Osteoblast (primary cell): Measurements from ENCODE around the gene ABCG1. TPM values are rescaled to one million over a fixed set of nuclear protein-coding genes. Genes with fewer than 3 reads are reported as not detected.

Experiments
- DNase-seq: peaks from one replicate; pipeline ENCODE4 v3.0.0; 2011; ENCODE audit warnings: low spot score, mixed read lengths; ENCODE audit not compliant: insufficient read length; ENCODE audit errors: missing footprints
- H2AFZ ChIP-seq: 2 replicates; pipeline ENCODE4 v1.6.0; 2011; ENCODE audit warnings: mild to moderate bottlenecking, low read length
- H3K27ac ChIP-seq: 2 replicates; pipeline ENCODE4 v1.5.1; 2011; ENCODE audit warnings: mild to moderate bottlenecking, low read depth, low read length, moderate library complexity
- H3K27me3 ChIP-seq: 2 replicates; pipeline ENCODE4 v1.6.0; 2012; ENCODE audit warnings: mild to moderate bottlenecking, control low read depth, inconsistent platforms, low read length, moderate library complexity; ENCODE audit not compliant: insufficient read depth
- H3K36me3 ChIP-seq: 2 replicates; pipeline ENCODE4 v1.5.1; 2011; ENCODE audit warnings: mild to moderate bottlenecking, low read length, control low read depth, moderate library complexity; ENCODE audit not compliant: insufficient read depth
- H3K4me1 ChIP-seq: 2 replicates; pipeline ENCODE4 v1.5.1; 2011; ENCODE audit warnings: mild to moderate bottlenecking, low read length, control low read depth, moderate library complexity; ENCODE audit not compliant: insufficient read depth
- H3K4me2 ChIP-seq: 2 replicates; pipeline ENCODE4 v1.6.0; 2011; ENCODE audit warnings: mild to moderate bottlenecking, low read length; ENCODE audit not compliant: insufficient read depth
- H3K4me3 ChIP-seq: fragments of 200-600 bp; sonication (generic); 3 replicates; pipeline ENCODE4 v1.5.1; 2012; ENCODE audit warnings: mild to moderate bottlenecking, low read length, inconsistent platforms; ENCODE audit not compliant: insufficient read depth
- H3K79me2 ChIP-seq: 2 replicates; pipeline ENCODE4 v1.6.0; 2012; ENCODE audit warnings: mild to moderate bottlenecking, low read length, control low read depth, inconsistent platforms; ENCODE audit not compliant: insufficient read depth
- H3K9me3 ChIP-seq: 2 replicates; pipeline ENCODE4 v1.5.1; 2011; ENCODE audit warnings: low read depth, low read length, control low read depth
- H4K20me1 ChIP-seq: 2 replicates; pipeline ENCODE4 v1.6.0; 2012; ENCODE audit warnings: mild to moderate bottlenecking, low read length, control low read depth; ENCODE audit not compliant: insufficient read depth
- total RNA-seq: library from RNA; depleted of rRNA; stranded (reverse); fragments of >200 nt; gene quantifications from 2 replicates; pipeline ENCODE4 v1.2.3, GENCODE V29; 2012
- TF ChIP-seq, protein P1 (sequence below): IDR thresholded peaks from 2 replicates; pipeline ENCODE4 v1.5.1; 2011; ENCODE audit warnings: mild to moderate bottlenecking, low read depth, low read length, moderate library complexity; ENCODE audit errors: extremely low read depth

The ABCG1 gene
- total RNA-seq, 1 donor: 0.72 TPM

DNA sequence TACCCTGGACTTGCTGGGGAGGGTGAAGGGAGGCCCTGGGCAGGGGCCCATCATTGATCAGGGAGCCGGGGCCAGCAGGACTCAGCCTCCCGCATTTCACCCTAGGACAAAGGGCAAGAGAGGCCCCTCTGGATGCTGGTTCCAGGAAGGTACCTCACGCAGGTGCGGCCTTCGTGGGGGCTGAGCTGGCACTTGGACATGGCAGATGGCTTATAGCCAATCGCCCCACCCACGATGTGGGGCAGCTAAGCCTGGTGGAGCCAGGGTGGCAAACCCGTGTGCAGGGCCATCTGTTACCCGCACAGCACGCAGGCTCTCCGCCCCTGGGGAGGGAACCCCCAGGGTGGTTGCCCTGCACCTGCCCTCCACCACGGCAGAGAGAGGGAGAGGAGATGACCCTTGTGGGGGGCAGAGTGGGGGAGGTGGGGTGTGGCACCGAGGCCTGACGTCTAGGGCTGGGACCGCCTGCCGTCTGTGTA lies 93.7 kb downstream of the ABCG1 start:
- no peaks in the 10 kb centered on the region for H4K20me1 ChIP-seq
- H3K79me2 ChIP-seq: no peaks in the 10 kb centered on the region
- no peaks in the 10 kb centered on the region for H3K27me3 ChIP-seq
- H3K36me3 ChIP-seq: no peaks in the 10 kb centered on the region
- no peak overlapping the region for H3K4me2 ChIP-seq
- no peaks in the 10 kb centered on the region for H3K9me3 ChIP-seq
- H2AFZ ChIP-seq: no peak overlapping the region
- DNase-seq: peak; percentile 23
- H3K4me3 ChIP-seq: no peak overlapping the region
- H3K4me1 ChIP-seq: no peaks in the 10 kb centered on the region
- TF ChIP-seq, protein P1, sequence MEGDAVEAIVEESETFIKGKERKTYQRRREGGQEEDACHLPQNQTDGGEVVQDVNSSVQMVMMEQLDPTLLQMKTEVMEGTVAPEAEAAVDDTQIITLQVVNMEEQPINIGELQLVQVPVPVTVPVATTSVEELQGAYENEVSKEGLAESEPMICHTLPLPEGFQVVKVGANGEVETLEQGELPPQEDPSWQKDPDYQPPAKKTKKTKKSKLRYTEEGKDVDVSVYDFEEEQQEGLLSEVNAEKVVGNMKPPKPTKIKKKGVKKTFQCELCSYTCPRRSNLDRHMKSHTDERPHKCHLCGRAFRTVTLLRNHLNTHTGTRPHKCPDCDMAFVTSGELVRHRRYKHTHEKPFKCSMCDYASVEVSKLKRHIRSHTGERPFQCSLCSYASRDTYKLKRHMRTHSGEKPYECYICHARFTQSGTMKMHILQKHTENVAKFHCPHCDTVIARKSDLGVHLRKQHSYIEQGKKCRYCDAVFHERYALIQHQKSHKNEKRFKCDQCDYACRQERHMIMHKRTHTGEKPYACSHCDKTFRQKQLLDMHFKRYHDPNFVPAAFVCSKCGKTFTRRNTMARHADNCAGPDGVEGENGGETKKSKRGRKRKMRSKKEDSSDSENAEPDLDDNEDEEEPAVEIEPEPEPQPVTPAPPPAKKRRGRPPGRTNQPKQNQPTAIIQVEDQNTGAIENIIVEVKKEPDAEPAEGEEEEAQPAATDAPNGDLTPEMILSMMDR: no peak
- H3K27ac ChIP-seq: no peak overlapping the region

DNA sequence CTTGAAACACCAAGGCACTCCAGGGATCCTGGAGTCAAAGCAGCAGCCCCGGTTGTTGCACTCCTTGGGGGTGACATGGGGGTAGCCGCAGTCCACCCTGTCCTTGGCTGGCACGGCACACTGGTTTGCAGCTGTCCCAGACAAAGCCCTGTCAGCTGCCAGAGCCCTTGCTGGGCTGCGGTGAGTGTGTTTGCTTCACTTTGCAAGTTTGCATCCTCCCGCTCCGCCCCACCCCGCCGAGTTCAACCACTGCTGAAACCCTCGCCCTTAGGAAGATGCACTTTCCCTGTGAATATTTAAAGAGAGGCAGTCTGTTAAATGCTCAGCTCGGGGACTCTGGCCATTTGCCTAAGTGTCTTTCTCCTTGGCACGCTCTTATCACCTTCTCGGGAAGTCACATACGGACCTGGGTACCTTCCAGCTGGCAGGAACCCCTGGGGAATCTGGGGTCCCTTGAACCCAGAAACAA lies 94.6 kb downstream of the ABCG1 start:
- H3K27me3 ChIP-seq: no peaks in the 10 kb centered on the region

GRCh38 chr21:42314616-42315295 lies 95.8 kb downstream of the ABCG1 start:
- peak; percentile 1 for DNase-seq
- Histone ChIP-seq H3K36me3 (no peaks in the 10 kb centered on the region), H2AFZ (no peak overlapping the region), H3K27ac (no peak overlapping the region), H3K4me1 (no peaks in the 10 kb centered on the region), H3K9me3 (no peaks in the 10 kb centered on the region), H3K27me3 (no peaks in the 10 kb centered on the region), H4K20me1 (no peaks in the 10 kb centered on the region), H3K4me2 (no peak overlapping the region), H3K4me3 (no peak overlapping the region), H3K79me2 (no peaks in the 10 kb centered on the region)
- TF ChIP-seq, protein P1: no peak

More for the DNA sequence above, 94.6 kb downstream of the ABCG1 start:
- H3K79me2 ChIP-seq: no peaks in the 10 kb centered on the region
- H3K4me1 ChIP-seq: no peaks in the 10 kb centered on the region
- no peaks in the 10 kb centered on the region for H3K36me3 ChIP-seq
- no peak overlapping the region for H2AFZ ChIP-seq
- H3K4me3 ChIP-seq: no peak overlapping the region
- H3K9me3 ChIP-seq: no peaks in the 10 kb centered on the region
- TF ChIP-seq, protein P1: no peak
- no peak overlapping the region for H3K27ac ChIP-seq
- no peak overlapping the region for H3K4me2 ChIP-seq
- peak; percentile 31 for DNase-seq
- no peaks in the 10 kb centered on the region for H4K20me1 ChIP-seq

DNA sequence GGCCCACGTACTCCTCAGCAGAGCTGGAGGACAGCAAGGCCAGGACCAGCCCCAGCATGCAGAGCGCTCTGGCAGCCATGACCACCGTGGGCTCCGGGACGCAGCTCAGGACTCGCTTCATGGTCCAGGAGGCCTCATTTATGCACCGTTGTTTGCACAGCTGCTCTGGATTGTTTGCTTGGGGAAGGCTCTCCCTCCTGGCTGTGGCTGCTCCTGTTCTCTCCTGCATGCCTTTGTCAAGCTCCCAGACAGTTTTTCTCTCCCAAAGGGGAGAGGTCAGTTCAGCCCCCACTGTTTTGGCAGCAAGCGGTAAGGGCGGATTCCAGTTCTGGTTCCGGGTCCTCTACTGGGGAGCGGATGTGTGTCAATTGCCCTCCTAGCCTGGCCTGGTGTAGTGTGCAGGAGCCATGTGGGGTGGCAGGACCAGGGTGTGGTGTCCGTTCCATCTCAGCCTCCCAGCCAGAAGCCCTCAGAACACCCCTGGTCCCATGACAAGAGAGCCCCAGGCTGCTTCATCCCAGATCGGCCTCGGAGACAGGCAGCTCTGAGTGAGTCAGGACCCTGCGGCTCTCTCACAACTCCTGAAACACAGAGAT lies 96.5 kb downstream of the ABCG1 start, which contains the start of gene TFF3:
TFF3 (minus strand) TSS at position 114 of the 596 bp plus-strand sequence; CDS start at position 79, 35 bp downstream.
- Histone ChIP-seq H3K9me3 (no peaks in the 10 kb centered on the region), H3K79me2 (no peaks in the 10 kb centered on the region), H3K27ac (no peak within 1 kb of the TSS), H3K27me3 (no peaks in the 10 kb centered on the region), H3K4me2 (no peak within 1 kb of the TSS), H3K36me3 (no peaks in the 10 kb centered on the region), H2AFZ (no peak within 1 kb of the TSS), H3K4me3 (no peak within 1 kb of the TSS), H3K4me1 (no peaks in the 10 kb centered on the region), H4K20me1 (no peaks in the 10 kb centered on the region)
- DNase-seq: peak; percentile 48
- TF ChIP-seq, protein P1: no peak
